Measurements from ENCODE around the gene VOPP1.
"Not testable (repeated sequence)": the region's sequence is repeated elsewhere in the genome, so short reads cannot be mapped to it uniquely, and the experiment has no call there.

The VOPP1 gene

GRCh38 chr7:55488216-55488615 is 84.1 kb downstream of the VOPP1 start:
- no peak for DNase-seq (ENCODE audit: low read depth, low spot score)

- no peak for DNase-seq (ENCODE audit: low read depth, low spot score)
These were observed 85.3 kb downstream of the VOPP1 start for GRCh38 chr7:55486991-55487390.

DNA sequence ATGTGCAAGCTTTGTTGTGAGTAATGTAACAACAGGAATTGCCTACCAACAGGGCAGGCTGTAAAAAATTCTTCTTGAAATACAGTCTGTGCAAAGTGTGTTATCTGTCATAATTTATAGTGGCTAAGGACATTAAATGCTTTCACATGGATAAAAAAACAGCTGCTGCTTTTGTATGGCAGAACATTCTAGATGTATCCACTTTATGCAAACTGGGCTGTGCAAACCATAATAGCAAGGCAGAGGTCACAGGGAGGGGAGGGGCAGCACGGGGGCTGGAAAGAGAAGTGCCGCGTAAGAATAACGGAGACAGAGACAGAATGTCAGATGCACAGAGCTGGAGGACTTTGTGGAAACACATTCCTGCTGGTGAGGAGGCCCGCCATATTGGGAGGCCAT is 86.1 kb downstream of the VOPP1 start:
- no peak for DNase-seq (ENCODE audit: low read depth, low spot score)

GRCh38 chr7:55485501-55486191 is 86.7 kb downstream of the VOPP1 start:
- DNase-seq (ENCODE audit: low read depth, low spot score): no peak

DNA sequence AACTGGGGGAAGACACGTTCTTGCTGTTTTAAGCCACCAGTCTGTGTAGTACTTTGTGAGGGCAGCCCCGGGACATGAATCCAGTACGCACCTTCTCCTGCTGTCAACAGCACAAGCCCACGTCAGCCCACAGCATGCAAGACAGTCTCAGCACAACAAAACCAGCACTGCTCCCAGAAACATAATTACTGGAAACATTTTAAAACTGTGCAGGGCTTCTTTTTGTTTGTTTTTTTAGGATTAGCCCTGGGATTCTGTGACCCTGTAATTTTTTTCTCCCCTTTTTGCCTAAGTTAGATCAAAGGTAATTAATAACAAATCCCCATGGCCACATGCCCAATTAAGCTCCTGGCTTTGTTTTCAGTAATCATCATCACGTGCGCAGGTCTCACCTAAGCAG is 87.5 kb downstream of the VOPP1 start:
- no peak for DNase-seq (ENCODE audit: low read depth, low spot score)

- no peak for DNase-seq (ENCODE audit: low read depth, low spot score)
These were observed 88.1 kb downstream of the VOPP1 start for GRCh38 chr7:55484241-55484640.

DNA sequence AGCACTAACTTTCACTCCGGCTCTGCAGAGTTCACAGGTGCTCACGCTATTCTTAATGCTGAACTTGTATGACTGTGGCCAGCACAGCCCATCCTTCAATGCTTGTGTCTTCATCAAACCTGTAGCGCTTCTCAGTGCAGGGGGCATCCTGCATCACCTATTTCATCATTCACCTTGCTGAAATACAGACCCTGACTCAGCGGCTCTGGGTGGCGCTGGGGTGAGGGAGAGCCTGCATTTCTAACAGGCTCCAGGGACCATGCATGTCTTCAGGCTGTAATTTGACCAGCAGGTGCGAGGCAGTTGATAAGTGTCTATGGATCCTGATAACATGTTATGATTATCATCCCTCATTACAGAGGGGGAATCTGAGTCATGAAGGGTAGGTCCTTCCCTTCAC is 89.3 kb downstream of the VOPP1 start:
- DNase-seq (ENCODE audit: low read depth, low spot score): no peak

- DNase-seq (ENCODE audit: low read depth, low spot score): no peak
These were observed 91.1 kb downstream of the VOPP1 start for GRCh38 chr7:55481155-55481554.

DNA sequence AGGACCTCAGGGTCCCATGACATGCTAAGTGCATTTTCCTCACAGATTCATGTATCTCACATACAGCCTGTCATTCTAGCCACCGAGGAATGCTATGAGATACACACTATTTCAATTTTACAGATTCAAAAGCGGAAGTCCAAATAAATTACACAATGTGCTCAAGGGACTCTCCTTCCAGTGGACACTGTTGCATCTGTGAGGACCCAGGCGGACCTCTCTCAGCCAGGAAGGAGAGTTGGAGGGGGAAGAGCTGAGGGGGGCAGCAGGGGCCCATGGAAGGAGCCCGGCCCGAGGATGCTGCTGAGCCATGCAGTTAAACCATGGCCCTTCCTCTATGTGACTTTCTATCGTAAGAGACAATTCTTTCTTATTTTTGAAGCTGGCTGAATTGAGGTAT is 93.6 kb downstream of the VOPP1 start:
- no peak for DNase-seq (ENCODE audit: low read depth, low spot score)

GRCh38 chr7:55477781-55478374 is 94.4 kb downstream of the VOPP1 start:
- no peak for DNase-seq (ENCODE audit: low read depth, low spot score)

- no peak for DNase-seq (ENCODE audit: low read depth, low spot score)
These were observed 95.2 kb downstream of the VOPP1 start for GRCh38 chr7:55476852-55477780.

DNA sequence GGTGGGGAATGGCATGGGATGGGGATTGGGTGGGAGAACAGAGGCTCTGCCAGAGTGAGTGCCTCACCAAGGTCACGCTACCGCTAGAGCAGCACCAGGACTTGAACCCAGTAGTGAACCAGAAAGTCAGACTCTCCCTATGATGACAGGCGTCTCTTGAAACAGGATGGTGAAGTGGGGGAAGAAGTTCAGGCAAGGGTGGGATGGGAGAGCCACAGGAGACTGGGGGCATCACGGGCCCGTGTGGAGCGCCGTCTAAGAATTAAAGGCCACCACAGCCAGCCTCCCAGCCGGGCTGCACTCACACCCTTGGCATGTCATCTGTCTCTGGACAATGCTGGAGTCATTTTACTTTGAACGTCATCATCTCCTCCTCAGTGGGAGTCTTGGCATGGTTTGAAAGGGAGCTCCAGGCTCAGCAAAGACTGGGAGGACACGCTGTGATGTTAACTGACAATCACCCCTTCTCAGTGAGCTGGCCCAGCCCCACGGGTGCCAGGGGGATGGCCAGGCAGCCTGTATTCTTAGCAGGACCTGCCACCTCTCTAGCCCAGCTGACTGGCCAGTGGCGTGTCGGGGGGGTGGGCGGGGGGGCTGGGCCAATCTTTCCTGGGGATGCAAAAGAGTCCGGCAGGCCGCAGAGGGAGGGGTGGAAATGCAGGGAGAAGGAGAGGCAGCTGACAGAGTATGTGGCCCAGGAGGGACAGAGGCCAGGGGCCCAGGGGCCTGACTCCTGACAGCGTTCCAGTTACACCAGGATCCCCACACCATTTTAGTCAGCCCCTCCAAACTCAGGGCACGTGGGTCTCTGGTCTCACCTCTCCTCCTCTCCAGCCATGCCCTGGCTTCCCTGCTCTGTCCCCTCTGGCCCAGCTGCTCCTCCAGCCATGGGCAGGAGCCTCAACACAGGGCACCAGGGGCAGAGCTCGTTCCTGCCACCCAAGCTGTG is 96.2 kb downstream of the VOPP1 start:
- DNase-seq (ENCODE audit: low read depth, low spot score): no peak

GRCh38 chr7:55474944-55475854 is 97.1 kb downstream of the VOPP1 start:
- DNase-seq (ENCODE audit: low read depth, low spot score): no peak

DNA sequence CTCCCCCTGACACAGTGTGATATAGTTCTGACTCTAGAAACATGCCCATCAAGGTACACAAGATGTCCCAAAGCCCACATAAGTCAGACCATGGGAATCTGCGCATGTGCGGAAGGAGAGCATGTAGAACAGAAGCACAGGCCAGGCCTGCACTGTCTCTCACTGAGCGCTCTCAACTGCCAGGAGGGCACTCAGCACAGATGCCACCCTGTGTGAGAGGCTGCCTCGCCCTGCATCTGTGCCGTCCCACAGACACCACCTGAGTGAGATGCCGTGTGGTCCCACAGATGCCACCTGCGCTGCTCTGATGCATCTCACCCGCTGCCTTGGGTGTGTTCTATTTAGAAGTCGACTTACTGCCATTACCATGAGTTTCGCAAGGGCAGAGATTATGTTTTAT is 98.4 kb downstream of the VOPP1 start:
- DNase-seq (ENCODE audit: low read depth, low spot score): no peak

GRCh38 chr7:55472928-55473725 is 99.2 kb downstream of the VOPP1 start:
- no peak for DNase-seq (ENCODE audit: low read depth, low spot score)

- not testable (repeated sequence) for DNase-seq (ENCODE audit: low read depth, low spot score)
These were observed 99.9 kb downstream of the VOPP1 start for GRCh38 chr7:55472406-55472805.

GRCh38 chr7:55471594-55471993 is 100.7 kb downstream of the VOPP1 start:
- DNase-seq (ENCODE audit: low read depth, low spot score): not testable (repeated sequence)

GRCh38 chr7:55470261-55470660 is 102.0 kb downstream of the VOPP1 start:
- DNase-seq (ENCODE audit: low read depth, low spot score): no peak

DNA sequence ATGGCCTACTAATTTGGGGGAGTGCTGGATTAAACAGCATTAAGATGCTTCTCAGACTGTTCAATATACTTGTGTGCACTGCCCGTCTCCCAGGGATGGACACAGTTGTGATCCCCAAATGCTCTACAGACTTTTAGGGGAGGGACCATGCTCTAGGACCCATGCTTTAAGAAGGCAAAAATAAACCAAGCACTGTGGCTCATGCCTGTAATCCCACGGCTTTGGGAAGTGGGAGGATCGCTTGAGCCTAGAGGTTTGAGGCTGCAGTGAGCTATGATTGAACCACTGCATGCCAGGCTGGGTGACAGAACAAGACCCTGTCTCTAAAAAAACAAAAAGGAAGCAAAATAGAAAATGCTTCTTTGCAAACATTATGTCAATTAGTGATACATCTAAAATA is 102.6 kb downstream of the VOPP1 start:
- DNase-seq (ENCODE audit: low read depth, low spot score): no peak

DNA sequence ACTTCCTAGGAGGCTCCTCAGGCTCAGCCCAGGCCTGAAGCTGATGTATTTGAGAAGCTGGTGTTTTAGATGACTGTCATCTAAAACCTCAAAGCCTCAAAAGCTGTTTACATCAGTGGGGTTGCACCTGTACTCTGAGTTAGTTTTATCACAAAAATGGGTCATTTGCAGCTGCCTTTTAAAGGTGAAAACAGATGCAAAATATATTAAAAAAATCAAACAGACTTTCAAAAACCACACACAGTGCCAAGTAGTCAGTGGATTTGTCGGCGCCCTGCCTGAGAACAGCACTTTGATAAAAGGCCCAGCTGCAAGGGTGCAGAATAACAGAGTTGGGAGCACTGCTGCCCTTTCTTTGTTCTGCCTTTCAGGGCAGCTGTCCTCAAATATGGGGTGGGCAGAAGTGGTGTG is 103.0 kb downstream of the VOPP1 start:
- no peak for DNase-seq (ENCODE audit: low read depth, low spot score)
